Central memory CD8-positive, alpha-beta T cell (primary cell): ENCODE data around the gene COL17A1.

Experiments used
- ATAC-seq: fragments of 150-1000 bp; cut with Tn5 transposase; replicated peaks from 2 replicates; pipeline ENCODE4 v1.10.0; 2022; ENCODE audit warnings: mild to moderate bottlenecking, moderate FRiP score, moderate number of reproducible peaks; ENCODE audit not compliant: poor library complexity, severe bottlenecking; ENCODE audit errors: extremely low read depth
- DNase-seq, 2 donors: peaks; one replicate each; pipeline ENCODE4 v3.0.0; 2021; ENCODE audit warnings: low spot score in 2 of 2
- H3K27ac Mint-ChIP-seq: one replicate; pipeline ENCODE4 v1.8.0; 2022; ENCODE audit warnings: low read depth, mild to moderate bottlenecking, moderate library complexity, mixed read lengths
- H3K27me3 Mint-ChIP-seq: one replicate; pipeline ENCODE4 v1.8.0; 2022; ENCODE audit warnings: mixed read lengths
- H3K36me3 Mint-ChIP-seq: one replicate; pipeline ENCODE4 v1.8.0; 2022; ENCODE audit warnings: mild to moderate bottlenecking, moderate library complexity, mixed read lengths; ENCODE audit not compliant: insufficient read depth
- H3K4me1 Mint-ChIP-seq: one replicate; pipeline ENCODE4 v1.8.0; 2022; ENCODE audit warnings: mixed read lengths
- H3K4me3 Mint-ChIP-seq: one replicate; pipeline ENCODE4 v1.8.0; 2022; ENCODE audit warnings: mild to moderate bottlenecking, moderate library complexity, mixed read lengths
- H3K9me3 Mint-ChIP-seq: one replicate; pipeline ENCODE4 v1.8.0; 2022; ENCODE audit warnings: mixed read lengths

COL17A1 gene

GRCh38 chr10:104109908-104110662, 24.4 kb upstream of the COL17A1 start:
- H3K27me3 Mint-ChIP-seq = peaks cover 27% of the 10 kb centered on the region
- no peaks in the 10 kb centered on the region for H3K4me1 Mint-ChIP-seq
- no peak overlapping the region for H3K27ac Mint-ChIP-seq
- no peak overlapping the region for H3K4me3 Mint-ChIP-seq
- H3K9me3 Mint-ChIP-seq = no peaks in the 10 kb centered on the region
- ATAC-seq (no peak), DNase-seq (no peak)
- no peaks in the 10 kb centered on the region for H3K36me3 Mint-ChIP-seq

- ATAC-seq (no peak), DNase-seq (no peak)
- Mint-ChIP-seq H3K9me3 (no peaks in the 10 kb centered on the region), H3K4me3 (no peak overlapping the region), H3K27ac (no peak overlapping the region), H3K4me1 (no peaks in the 10 kb centered on the region), H3K36me3 (no peaks in the 10 kb centered on the region), H3K27me3 (no peaks in the 10 kb centered on the region)
Observed at GRCh38 chr10:104104926-104105325, 19.2 kb upstream of the COL17A1 start.

GRCh38 chr10:104104418-104104817, 18.7 kb upstream of the COL17A1 start:
- Mint-ChIP-seq H3K27ac (no peak overlapping the region), H3K9me3 (no peaks in the 10 kb centered on the region), H3K36me3 (no peaks in the 10 kb centered on the region), H3K27me3 (no peaks in the 10 kb centered on the region), H3K4me1 (no peaks in the 10 kb centered on the region), H3K4me3 (no peak overlapping the region)
- no peak for ATAC-seq
- no peak for DNase-seq

- no peaks in the 10 kb centered on the region for H3K4me1 Mint-ChIP-seq
- H3K9me3 Mint-ChIP-seq = no peaks in the 10 kb centered on the region
- no peak for ATAC-seq
- H3K27me3 Mint-ChIP-seq = no peaks in the 10 kb centered on the region
- no peaks in the 10 kb centered on the region for H3K36me3 Mint-ChIP-seq
- no peak for DNase-seq
- H3K27ac Mint-ChIP-seq = no peak overlapping the region
- H3K4me3 Mint-ChIP-seq = no peak overlapping the region
Observed at GRCh38 chr10:104103956-104104355, 18.3 kb upstream of the COL17A1 start.

- Mint-ChIP-seq H3K4me3 (no peak overlapping the region), H3K36me3 (no peaks in the 10 kb centered on the region), H3K4me1 (no peaks in the 10 kb centered on the region), H3K27me3 (peaks cover 2% of the 10 kb centered on the region), H3K27ac (no peak overlapping the region), H3K9me3 (no peaks in the 10 kb centered on the region)
- ATAC-seq (no peak), DNase-seq (no peak)
Observed at GRCh38 chr10:104101902-104102301, 16.2 kb upstream of the COL17A1 start.

GRCh38 chr10:104100795-104101194, 15.1 kb upstream of the COL17A1 start:
- no peak for ATAC-seq
- Mint-ChIP-seq H3K27me3 (peaks cover 10% of the 10 kb centered on the region), H3K27ac (no peak overlapping the region), H3K9me3 (no peaks in the 10 kb centered on the region), H3K4me1 (no peaks in the 10 kb centered on the region), H3K36me3 (no peaks in the 10 kb centered on the region), H3K4me3 (no peak overlapping the region)
- DNase-seq = no peak

GRCh38 chr10:104099941-104100340, 14.3 kb upstream of the COL17A1 start:
- DNase-seq (no peak), ATAC-seq (no peak)
- H3K36me3 Mint-ChIP-seq = no peaks in the 10 kb centered on the region
- H3K4me1 Mint-ChIP-seq = no peaks in the 10 kb centered on the region
- no peaks in the 10 kb centered on the region for H3K9me3 Mint-ChIP-seq
- H3K27me3 Mint-ChIP-seq = peaks cover 10% of the 10 kb centered on the region
- H3K4me3 Mint-ChIP-seq = no peak overlapping the region
- H3K27ac Mint-ChIP-seq = no peak overlapping the region

GRCh38 chr10:104099269-104099668, 13.6 kb upstream of the COL17A1 start:
- ATAC-seq (no peak), DNase-seq (no peak)
- Mint-ChIP-seq H3K9me3 (no peaks in the 10 kb centered on the region), H3K27me3 (peaks cover 10% of the 10 kb centered on the region), H3K4me3 (no peak overlapping the region), H3K36me3 (no peaks in the 10 kb centered on the region), H3K27ac (no peak overlapping the region), H3K4me1 (no peaks in the 10 kb centered on the region)

- H3K27ac Mint-ChIP-seq = no peak overlapping the region
- no peak overlapping the region for H3K4me3 Mint-ChIP-seq
- no peaks in the 10 kb centered on the region for H3K4me1 Mint-ChIP-seq
- H3K36me3 Mint-ChIP-seq = no peaks in the 10 kb centered on the region
- no peak for DNase-seq
- peaks cover 10% of the 10 kb centered on the region for H3K27me3 Mint-ChIP-seq
- no peaks in the 10 kb centered on the region for H3K9me3 Mint-ChIP-seq
- ATAC-seq = no peak
Observed at GRCh38 chr10:104098358-104098925, 12.8 kb upstream of the COL17A1 start.

GRCh38 chr10:104096692-104097091, 11.0 kb upstream of the COL17A1 start:
- H3K4me3 Mint-ChIP-seq = no peak overlapping the region

GRCh38 chr10:104092749-104093148, 7.1 kb upstream of the COL17A1 start:
- Mint-ChIP-seq H3K9me3 (no peaks in the 10 kb centered on the region), H3K4me1 (no peaks in the 10 kb centered on the region), H3K27ac (no peak overlapping the region), H3K4me3 (no peak overlapping the region), H3K36me3 (no peaks in the 10 kb centered on the region), H3K27me3 (peaks cover 10% of the 10 kb centered on the region)
- no peak for ATAC-seq
- DNase-seq = no peak

More at GRCh38 chr10:104096692-104097091, 11.0 kb upstream of the COL17A1 start:
- H3K9me3 Mint-ChIP-seq = no peaks in the 10 kb centered on the region
- no peak overlapping the region for H3K27ac Mint-ChIP-seq
- DNase-seq = no peak
- ATAC-seq = no peak
- peaks cover 10% of the 10 kb centered on the region for H3K27me3 Mint-ChIP-seq
- no peaks in the 10 kb centered on the region for H3K36me3 Mint-ChIP-seq
- no peaks in the 10 kb centered on the region for H3K4me1 Mint-ChIP-seq

- Mint-ChIP-seq H3K36me3 (no peaks in the 10 kb centered on the region), H3K4me1 (no peaks in the 10 kb centered on the region), H3K4me3 (no peak overlapping the region), H3K9me3 (no peaks in the 10 kb centered on the region), H3K27ac (no peak overlapping the region), H3K27me3 (no peaks in the 10 kb centered on the region)
- DNase-seq = no peak
- no peak for ATAC-seq
Observed at GRCh38 chr10:104090611-104091010, 4.9 kb upstream of the COL17A1 start.

- H3K9me3 Mint-ChIP-seq = no peaks in the 10 kb centered on the region
- no peaks in the 10 kb centered on the region for H3K4me1 Mint-ChIP-seq
- no peak for DNase-seq
- no peaks in the 10 kb centered on the region for H3K27me3 Mint-ChIP-seq
- no peaks in the 10 kb centered on the region for H3K36me3 Mint-ChIP-seq
- no peak for ATAC-seq
- H3K4me3 Mint-ChIP-seq = no peak overlapping the region
- no peak overlapping the region for H3K27ac Mint-ChIP-seq
Observed at GRCh38 chr10:104089621-104090020, 3.9 kb upstream of the COL17A1 start.
